HepG2 (cell line): ENCODE measurements around the gene ALDH3B2. TPM values are rescaled to one million over a fixed set of nuclear protein-coding genes. Genes with fewer than 3 reads are reported as not detected.

Experiments
- ATAC-seq: fragments of 200-7000 bp; cut with Tn5 transposase; 3 replicates; pipeline ENCODE4 v1.9.1; 2020; ENCODE audit warnings: mild to moderate bottlenecking, moderate library complexity
- BruUV-seq: library from RNA; stranded (reverse); fragments of 400-500 nt; replicated peaks from 2 replicates; lab custom pipeline; 2021; lab: Mats Ljungman, UMichigan
- CTCF ChIA-PET: fragments of 300-600 bp; formaldehyde crosslinking; extraction: SDS; loops from one replicate; lab custom pipeline; 2021; ENCODE audit warnings: low total read pairs, inconsistent platforms, low intra/inter-chr PET ratio; lab: Yijun Ruan, JAX
- POLR2A ChIA-PET: fragments of 350-600 bp; sonication (Branson Sonifier 250); formaldehyde crosslinking; loops from one replicate; lab custom pipeline; 2020; ENCODE audit warnings: antibody characterized with exemption, inconsistent platforms; lab: Yijun Ruan, JAX
- DNase-seq: peaks from one replicate; pipeline ENCODE4 v3.0.0-alpha.2; 2015; ENCODE audit warnings: low spot score
- FAIRE-seq: peaks from 3 replicates; lab custom pipeline; 2011; peaks lifted over from hg19 to GRCh38; lab: Jason Lieb, UNC
- H2AFZ ChIP-seq: one replicate; pipeline ENCODE4 v1.6.1; 2011; ENCODE audit warnings: low read length, inconsistent platforms
- H3K27ac ChIP-seq: fragments of 300-600 bp; 3 replicates; pipeline ENCODE4 v1.8.0; 2011; ENCODE audit warnings: mixed run types, mild to moderate bottlenecking, mixed read lengths, low read length, inconsistent platforms; ENCODE audit not compliant: insufficient read depth; ENCODE audit errors: extremely low read length
- H3K27me3 ChIP-seq, 2 experiments: fragments of 200-600 bp in 1 of 2; 2 replicates in 1 of 2; 3 replicates in 1 of 2; pipeline versions ENCODE4 v1.6.0 to v1.8.0; 2011; ENCODE audit warnings: low read length in 2 of 2, mild to moderate bottlenecking in 2 of 2, moderate library complexity in 2 of 2, inconsistent platforms in 1 of 2; ENCODE audit not compliant: insufficient read depth in 2 of 2, control insufficient read depth in 1 of 2
- H3K36me3 ChIP-seq, 2 experiments: fragments of 200-600 bp in 1 of 2; replicated peaks in 1 of 2; 2 replicates in 1 of 2; 3 replicates in 1 of 2; pipeline versions ENCODE4 v1.5.1 to v1.8.0; 2011; ENCODE audit warnings: low read length in 2 of 2, inconsistent platforms in 1 of 2; ENCODE audit not compliant: insufficient read depth in 2 of 2, control insufficient read depth in 1 of 2
- H3K4me1 ChIP-seq: 2 replicates; pipeline ENCODE4 v1.5.1; 2012; ENCODE audit warnings: low read length, inconsistent platforms; ENCODE audit not compliant: insufficient read depth
- H3K4me2 ChIP-seq: 2 replicates; pipeline ENCODE4 v1.6.0; 2011; ENCODE audit warnings: low read depth, low read length, inconsistent platforms
- H3K4me3 ChIP-seq, 3 experiments: fragments of 200-600 bp in 1 of 3; sonication (generic), shearing (Covaris generic) in 1 of 3; replicated peaks in 1 of 3; 2 replicates each; pipeline ENCODE4 v1.5.1; 2011 to 2016; ENCODE audit warnings: low read length in 3 of 3, inconsistent platforms in 2 of 3, low read depth in 2 of 3, mild to moderate bottlenecking in 2 of 3, control low read depth in 1 of 3, mixed read lengths in 1 of 3; ENCODE audit not compliant: insufficient read depth in 1 of 3
- H3K79me2 ChIP-seq: one replicate; pipeline ENCODE4 v1.6.1; 2011; ENCODE audit warnings: low read length, inconsistent platforms; ENCODE audit not compliant: insufficient read depth
- H3K9ac ChIP-seq: 2 replicates; pipeline ENCODE4 v1.6.0; 2011; ENCODE audit warnings: mild to moderate bottlenecking, low read depth, low read length, inconsistent platforms; ENCODE audit not compliant: insufficient read depth
- H3K9me3 ChIP-seq: 2 replicates; pipeline ENCODE4 v1.5.1; 2012; ENCODE audit warnings: mild to moderate bottlenecking, low read length
- H4K20me1 ChIP-seq: 2 replicates; pipeline ENCODE4 v1.6.0; 2011; ENCODE audit warnings: inconsistent platforms, mild to moderate bottlenecking, low read length, moderate library complexity; ENCODE audit not compliant: insufficient read depth
- ARNT2 ChIP-seq: sonication (generic); formaldehyde crosslinking; IDR thresholded peaks from 2 replicates; pipeline ENCODE4 v1.8.0; 2022; ENCODE audit warnings: mild to moderate bottlenecking, low read depth, missing genetic modification reagents, moderate library complexity
- ASH2L ChIP-seq: fragments of 300-600, 200-600 bp; sonication (generic); IDR thresholded peaks from 2 replicates; pipeline ENCODE4 v1.7.0; 2017; ENCODE audit warnings: low read depth, mild to moderate bottlenecking, moderate library complexity, mixed read lengths, low read length; ENCODE audit not compliant: insufficient read length
- ATF7 ChIP-seq, 2 experiments: fragments of 450-650 bp in 1 of 2; sonication (generic) in 1 of 2; formaldehyde crosslinking in 1 of 2; IDR thresholded peaks; 2 replicates each; pipeline versions ENCODE4 v1.4.0 to v1.6.1; 2016 to 2020; ENCODE audit warnings: antibody characterized with exemption in 1 of 2, mild to moderate bottlenecking in 1 of 2, missing genetic modification reagents in 1 of 2
- ELF3 ChIP-seq: IDR thresholded peaks from 2 replicates; pipeline ENCODE4 v1.6.1; 2016; ENCODE audit warnings: missing genetic modification reagents, missing compliant biosample characterization
- KMT2A ChIP-seq: sonication (generic); formaldehyde crosslinking; IDR thresholded peaks from 2 replicates; pipeline ENCODE4 v1.4.0; 2020; ENCODE audit warnings: missing genetic modification reagents
- MTF2 ChIP-seq: sonication (generic); formaldehyde crosslinking; IDR thresholded peaks from 2 replicates; pipeline ENCODE4 v1.5.0; 2020; ENCODE audit warnings: missing genetic modification reagents, borderline replicate concordance
- PLRG1 ChIP-seq: fragments of 450-650 bp; conservative IDR thresholded peaks from 2 replicates; pipeline ENCODE4 v1.6.1; 2016
- ZBTB21 ChIP-seq: sonication (generic); formaldehyde crosslinking; IDR thresholded peaks from 2 replicates; pipeline ENCODE4 v1.4.0; 2020; ENCODE audit warnings: missing genetic modification reagents
- ZNF660 ChIP-seq: sonication (generic); formaldehyde crosslinking; IDR thresholded peaks from 2 replicates; pipeline ENCODE4 v1.5.1; 2020; ENCODE audit warnings: mild to moderate bottlenecking, low read depth, missing genetic modification reagents, borderline replicate concordance
- ZNF839 ChIP-seq: sonication (generic); formaldehyde crosslinking; IDR thresholded peaks from 2 replicates; pipeline ENCODE4 v1.4.0; 2020; ENCODE audit warnings: missing genetic modification reagents, mild to moderate bottlenecking, borderline replicate concordance
- ZNF879 ChIP-seq: sonication (generic); formaldehyde crosslinking; IDR thresholded peaks from 2 replicates; pipeline ENCODE4 v1.8.1; 2023; ENCODE audit warnings: missing genetic modification reagents
- WGBS: methylation state at CpG from one replicate; pipeline ENCODE4 v1.1.6; 2017; ENCODE audit warnings: low lambda C conversion rate; 5-methylcytosine and 5-hydroxymethylcytosine counted together
- in situ Hi-C: cut with HindIII; loops from 2 replicates; pipeline ENCODE4 v1.10.0; 2017; ENCODE audit warnings: low pct_unique_long_range_greater_than_20kb; ENCODE audit not compliant: extremely low pct_ligation_motif_present
- intact Hi-C: fragments of 100-400 bp; cut with micrococcal nuclease; formaldehyde crosslinking; loops from one replicate; pipeline ENCODE4 v1.10.0; 2022; ENCODE audit not compliant: unreplicated experiment
- polyA plus RNA-seq, 8 experiments: library from polyadenylated mRNA; depleted of rRNA in 3 of 8; stranded (reverse) in 7 of 8; unstranded in 1 of 8; fragments of >200 nt; fragmentation: Illumina TruSeq in 4 of 8; extraction: Trizol in 4 of 8; gene quantifications; 2 replicates each; pipeline versions ENCODE4 v1.2.1 to v1.2.3, GENCODE V29; 2011 to 2016; ENCODE audit warnings: low read depth in 4 of 8, missing spikeins in 1 of 8, mixed read lengths in 1 of 8; ENCODE audit not compliant: insufficient read depth in 1 of 8
- total RNA-seq, 5 experiments: library from RNA; depleted of rRNA; stranded (reverse); fragments of >200 nt; fragmentation: Illumina TruSeq; extraction: Trizol; gene quantifications; 2 replicates each; pipeline ENCODE4 v1.2.3, GENCODE V29; 2016; ENCODE audit warnings: low read depth in 1 of 5
- TF ChIP-seq, protein P1 (sequence below): sonication (generic); formaldehyde crosslinking; conservative IDR thresholded peaks from 2 replicates; pipeline ENCODE4 v1.4.0; 2020; ENCODE audit warnings: missing genetic modification reagents
- TF ChIP-seq, protein P2 (sequence below): sonication (generic); formaldehyde crosslinking; IDR thresholded peaks from 2 replicates; pipeline ENCODE4 v1.8.1; 2023; ENCODE audit warnings: missing genetic modification reagents, mild to moderate bottlenecking, borderline replicate concordance
- TF ChIP-seq, protein P3 (sequence below): IDR thresholded peaks from 2 replicates; pipeline ENCODE4 v1.6.1; 2016
- TF ChIP-seq, protein P4 (sequence below): IDR thresholded peaks from 2 replicates; pipeline ENCODE4 v1.6.1; 2018; ENCODE audit warnings: missing genetic modification reagents, mild to moderate bottlenecking, missing compliant biosample characterization

Gene ALDH3B2
- total and polyA plus RNA-seq, 2 of the 13 experiments (the other 11 are each of a cell fraction or from before 2014, with no cell fraction given): not detected

DNA sequence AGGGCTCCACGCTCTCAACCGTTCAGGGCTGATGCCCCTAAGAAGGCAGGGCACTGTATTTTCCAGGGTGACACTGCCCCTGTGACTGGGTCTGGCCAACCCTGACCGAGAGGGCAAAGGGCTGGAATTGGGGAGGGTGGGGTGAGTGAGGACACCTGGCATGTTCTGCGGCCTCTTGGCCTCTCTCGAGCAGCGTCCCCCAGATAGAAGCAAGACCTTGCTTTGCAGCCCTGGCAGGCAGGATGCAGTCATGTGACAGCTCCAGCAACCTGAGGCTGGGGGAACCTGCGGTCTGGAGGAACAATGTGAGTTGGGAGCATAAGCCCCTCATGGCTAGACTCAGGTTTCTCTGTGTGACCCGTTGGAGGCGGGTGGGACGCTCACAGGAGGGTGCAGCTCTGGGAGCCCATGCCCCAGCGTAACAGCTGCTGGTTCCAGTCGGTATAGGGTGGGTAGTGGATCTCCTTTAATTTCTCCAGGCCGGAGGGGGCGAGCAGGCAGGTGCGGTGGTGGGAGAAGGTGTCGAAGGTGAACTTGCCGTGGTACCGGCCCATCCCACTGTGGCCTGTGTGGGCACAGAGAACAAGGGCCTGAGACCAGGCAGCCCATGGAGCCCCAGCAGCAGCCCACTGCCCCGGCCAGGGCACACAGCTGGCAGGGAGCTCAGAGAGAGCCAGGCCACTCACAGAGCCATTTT lies 11.4 kb downstream of the ALDH3B2 start (continued):
- TF ChIP-seq, protein P1, sequence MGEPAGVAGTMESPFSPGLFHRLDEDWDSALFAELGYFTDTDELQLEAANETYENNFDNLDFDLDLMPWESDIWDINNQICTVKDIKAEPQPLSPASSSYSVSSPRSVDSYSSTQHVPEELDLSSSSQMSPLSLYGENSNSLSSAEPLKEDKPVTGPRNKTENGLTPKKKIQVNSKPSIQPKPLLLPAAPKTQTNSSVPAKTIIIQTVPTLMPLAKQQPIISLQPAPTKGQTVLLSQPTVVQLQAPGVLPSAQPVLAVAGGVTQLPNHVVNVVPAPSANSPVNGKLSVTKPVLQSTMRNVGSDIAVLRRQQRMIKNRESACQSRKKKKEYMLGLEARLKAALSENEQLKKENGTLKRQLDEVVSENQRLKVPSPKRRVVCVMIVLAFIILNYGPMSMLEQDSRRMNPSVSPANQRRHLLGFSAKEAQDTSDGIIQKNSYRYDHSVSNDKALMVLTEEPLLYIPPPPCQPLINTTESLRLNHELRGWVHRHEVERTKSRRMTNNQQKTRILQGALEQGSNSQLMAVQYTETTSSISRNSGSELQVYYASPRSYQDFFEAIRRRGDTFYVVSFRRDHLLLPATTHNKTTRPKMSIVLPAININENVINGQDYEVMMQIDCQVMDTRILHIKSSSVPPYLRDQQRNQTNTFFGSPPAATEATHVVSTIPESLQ (CRISPR knock-in tag): no peak
- TF ChIP-seq PLRG1: no peak
- TF ChIP-seq MTF2: no peak
- no peak for TF ChIP-seq ZNF660
- TF ChIP-seq, all 625 proteins: peak for 0

DNA sequence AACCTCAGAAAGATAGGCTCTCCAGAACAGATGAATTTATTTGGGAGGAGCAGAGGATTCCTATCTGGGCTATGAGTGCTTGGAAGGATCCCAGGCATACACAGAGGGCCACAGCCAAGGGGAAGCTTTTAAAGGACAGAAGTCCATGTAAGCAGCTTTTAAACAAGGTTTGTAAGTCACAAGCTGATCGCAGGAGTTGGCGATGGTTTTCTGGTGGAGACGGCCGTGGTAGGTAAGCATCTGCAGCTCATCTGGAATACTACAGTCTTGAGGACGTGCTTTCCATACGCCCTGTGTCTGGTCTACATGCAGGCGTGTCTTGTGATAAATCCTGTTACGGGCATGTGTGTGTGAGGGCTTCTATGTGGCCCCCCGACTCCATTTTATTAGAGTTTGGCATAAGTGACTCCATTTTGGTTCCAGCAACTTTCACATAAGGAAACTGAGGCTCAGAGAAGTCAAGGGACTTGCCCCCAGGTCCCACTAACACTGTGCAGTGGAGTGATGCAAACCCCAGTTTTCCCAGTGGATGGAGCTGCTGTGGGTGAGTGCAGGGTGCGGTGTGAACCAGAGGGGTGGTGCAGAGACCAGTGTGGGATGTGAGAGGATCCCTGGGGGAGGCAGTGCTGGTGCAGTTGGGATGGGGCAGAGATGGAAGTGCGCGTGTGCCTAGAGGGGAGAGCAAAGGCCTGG lies 12.1 kb downstream of the ALDH3B2 start:
- no peaks in the 10 kb centered on the region for H3K36me3 ChIP-seq
- H3K27me3 ChIP-seq: peaks cover 1 to 17% of the 10 kb centered on the region in 2 experiments; a peak in 3 of 5 replicates
- peaks cover 16% of the 10 kb centered on the region for H3K4me1 ChIP-seq
- no peak overlapping the region for H3K9ac ChIP-seq
- H3K4me2 ChIP-seq: no peak overlapping the region
- DNase-seq (no peak), FAIRE-seq (no peak), ATAC-seq (no peak)
- ChIA-PET CTCF (no interaction called here), POLR2A (no interaction called here)
- no peaks in the 10 kb centered on the region for H4K20me1 ChIP-seq
- no peaks in the 10 kb centered on the region for H3K79me2 ChIP-seq
- H3K4me3 ChIP-seq: no peak overlapping the region
- no peak overlapping the region for H3K27ac ChIP-seq
- WGBS: 58% methylated on average over 8 of the region's 12 CpGs
- H3K9me3 ChIP-seq: no peaks in the 10 kb centered on the region
- in situ Hi-C loops: loop anchor here (25.0 kb wide), 1 partner anchor 125 kb away; no protein-coding TSS in a partner anchor
- intact Hi-C loops: no loop called here
- H2AFZ ChIP-seq: no peak overlapping the region
- no TSS peak for BruUV-seq
- no peak for TF ChIP-seq ASH2L
- no peak for TF ChIP-seq ZNF839
- TF ChIP-seq, protein P2, sequence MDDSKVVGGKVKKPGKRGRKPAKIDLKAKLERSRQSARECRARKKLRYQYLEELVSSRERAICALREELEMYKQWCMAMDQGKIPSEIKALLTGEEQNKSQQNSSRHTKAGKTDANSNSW (CRISPR knock-in tag): no peak
- TF ChIP-seq ZBTB21: no peak
- TF ChIP-seq ELF3 (CRISPR knock-in tag): no peak
- no peak for TF ChIP-seq ATF7 (IDR thresholded peaks at IDR 0.05)
- TF ChIP-seq ATF7 (CRISPR knock-in tag; IDR thresholded peaks at IDR 0.05): no peak
- no peak for TF ChIP-seq ZNF879 (CRISPR knock-in tag)
- no peak for TF ChIP-seq KMT2A (CRISPR knock-in tag)
- TF ChIP-seq ARNT2: no peak
- TF ChIP-seq, protein P3, sequence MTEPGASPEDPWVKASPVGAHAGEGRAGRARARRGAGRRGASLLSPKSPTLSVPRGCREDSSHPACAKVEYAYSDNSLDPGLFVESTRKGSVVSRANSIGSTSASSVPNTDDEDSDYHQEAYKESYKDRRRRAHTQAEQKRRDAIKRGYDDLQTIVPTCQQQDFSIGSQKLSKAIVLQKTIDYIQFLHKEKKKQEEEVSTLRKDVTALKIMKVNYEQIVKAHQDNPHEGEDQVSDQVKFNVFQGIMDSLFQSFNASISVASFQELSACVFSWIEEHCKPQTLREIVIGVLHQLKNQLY (CRISPR knock-in tag): no peak
- TF ChIP-seq, protein P4, sequence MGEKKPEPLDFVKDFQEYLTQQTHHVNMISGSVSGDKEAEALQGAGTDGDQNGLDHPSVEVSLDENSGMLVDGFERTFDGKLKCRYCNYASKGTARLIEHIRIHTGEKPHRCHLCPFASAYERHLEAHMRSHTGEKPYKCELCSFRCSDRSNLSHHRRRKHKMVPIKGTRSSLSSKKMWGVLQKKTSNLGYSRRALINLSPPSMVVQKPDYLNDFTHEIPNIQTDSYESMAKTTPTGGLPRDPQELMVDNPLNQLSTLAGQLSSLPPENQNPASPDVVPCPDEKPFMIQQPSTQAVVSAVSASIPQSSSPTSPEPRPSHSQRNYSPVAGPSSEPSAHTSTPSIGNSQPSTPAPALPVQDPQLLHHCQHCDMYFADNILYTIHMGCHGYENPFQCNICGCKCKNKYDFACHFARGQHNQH (CRISPR knock-in tag): no peak
